Caco-2 (cell line): ENCODE results near the gene FAT1. TPM values are rescaled to one million over a fixed set of nuclear protein-coding genes. Genes with fewer than 3 reads are reported as not detected.

Source experiments
- BruUV-seq: library from RNA; stranded (reverse); fragments of 400-500 nt; replicated peaks from 2 replicates; lab custom pipeline; 2021; lab: Mats Ljungman, UMichigan
- CTCF ChIA-PET: fragments of 300-600 bp; sonication (Branson Sonifier 250); formaldehyde crosslinking; loops from one replicate; lab custom pipeline; 2022; ENCODE audit warnings: antibody characterized with exemption; lab: Charles Lee
- POLR2A ChIA-PET: fragments of 300-600 bp; sonication (Branson Sonifier 250); formaldehyde crosslinking; loops from one replicate; lab custom pipeline; 2022; ENCODE audit warnings: antibody characterized with exemption; lab: Charles Lee
- DNase-seq, 2 experiments: peaks; one replicate each; pipeline versions ENCODE4 v3.0.0 to v3.0.0-alpha.2; 2020 to 2022
- H3K27me3 ChIP-seq: replicated peaks from 2 replicates; pipeline ENCODE4 v1.6.0; 2011; ENCODE audit warnings: low read length; ENCODE audit not compliant: control insufficient read depth, insufficient read depth
- H3K36me3 ChIP-seq: 2 replicates; pipeline ENCODE4 v1.5.1; 2011; ENCODE audit warnings: low read length; ENCODE audit not compliant: control insufficient read depth, insufficient read depth
- H3K4me1 ChIP-seq: fragments of 250-450 bp; sonication (Bioruptor Pico); 2 replicates; pipeline ENCODE4 v1.5.1; 2020; ENCODE audit warnings: mild to moderate bottlenecking
- H3K4me3 ChIP-seq: 2 replicates; pipeline ENCODE4 v1.5.1; 2011; ENCODE audit warnings: low read depth, mild to moderate bottlenecking, control low read depth, low read length
- H3K9me3 ChIP-seq: fragments of 250-450 bp; sonication (Bioruptor Pico); 2 replicates; pipeline ENCODE4 v1.5.1; 2020; ENCODE audit warnings: mild to moderate bottlenecking, moderate library complexity
- H3K27ac Mint-ChIP-seq: one replicate; pipeline ENCODE4 v1.8.0; 2022; ENCODE audit warnings: mixed read lengths; ENCODE audit not compliant: unreplicated experiment
- H3K27me3 Mint-ChIP-seq: one replicate; pipeline ENCODE4 v1.8.0; 2022; ENCODE audit warnings: mixed read lengths; ENCODE audit not compliant: insufficient read depth, unreplicated experiment
- H3K36me3 Mint-ChIP-seq: one replicate; pipeline ENCODE4 v1.8.0; 2022; ENCODE audit warnings: mild to moderate bottlenecking, mixed read lengths; ENCODE audit not compliant: insufficient read depth, unreplicated experiment
- H3K4me1 Mint-ChIP-seq: one replicate; pipeline ENCODE4 v1.8.0; 2022; ENCODE audit warnings: low read depth, mixed read lengths; ENCODE audit not compliant: unreplicated experiment
- H3K4me3 Mint-ChIP-seq: one replicate; pipeline ENCODE4 v1.8.0; 2022; ENCODE audit warnings: mild to moderate bottlenecking, moderate library complexity, mixed read lengths; ENCODE audit not compliant: unreplicated experiment
- H3K9me3 Mint-ChIP-seq: one replicate; pipeline ENCODE4 v1.8.0; 2022; ENCODE audit warnings: mixed read lengths; ENCODE audit not compliant: unreplicated experiment
- CTCF ChIP-seq, 2 experiments: fragments of 200-600 bp in 1 of 2; IDR thresholded peaks; 1 replicate in 1 of 2; 2 replicates in 1 of 2; pipeline versions ENCODE4 v1.5.1 to v1.8.0; 2011 to 2022; ENCODE audit warnings: antibody characterized with exemption in 1 of 2, control low read depth in 1 of 2, inconsistent platforms in 1 of 2, low read depth in 1 of 2, low read length in 1 of 2, mild to moderate bottlenecking in 1 of 2, moderate library complexity in 1 of 2; ENCODE audit not compliant: insufficient read depth in 1 of 2, severe bottlenecking in 1 of 2, unreplicated experiment in 1 of 2
- intact Hi-C: fragments of 100-400 bp; cut with micrococcal nuclease; formaldehyde crosslinking; loops from one replicate; pipeline ENCODE4 v1.10.0; 2022; ENCODE audit not compliant: unreplicated experiment
- total RNA-seq: library from RNA; stranded (reverse); gene quantifications from 2 replicates; pipeline ENCODE4 v1.2.3, GENCODE V29; 2022

Gene FAT1
- total RNA-seq, 1 experiment from 2014 or later = 135 TPM

GRCh38 chr4:186734251-186734650, 10.6 kb upstream of the FAT1 start:
- H3K27ac Mint-ChIP-seq = no peak overlapping the region

GRCh38 chr4:186733778-186734177, 10.1 kb upstream of the FAT1 start:
- Histone ChIP-seq H3K4me1 (peaks cover 5% of the 10 kb centered on the region), H3K9me3 (no peaks in the 10 kb centered on the region), H3K36me3 (no peaks in the 10 kb centered on the region), H3K4me3 (no peak overlapping the region), H3K27me3 (no peaks in the 10 kb centered on the region)
- ChIA-PET POLR2A (no interaction called here), CTCF (interaction anchor here (0.6 kb wide), 1 partner anchor 32 kb away, joined by 3 read pairs; no protein-coding TSS in a partner anchor)
- Mint-ChIP-seq H3K36me3 (no peaks in the 10 kb centered on the region), H3K27me3 (no peaks in the 10 kb centered on the region), H3K9me3 (no peaks in the 10 kb centered on the region), H3K27ac (no peak overlapping the region), H3K4me3 (no peak overlapping the region), H3K4me1 (peaks cover 6% of the 10 kb centered on the region)
- no TSS peak for BruUV-seq
- no peak for DNase-seq
- intact Hi-C loops = no loop called here
- no peak for TF ChIP-seq CTCF (IDR thresholded peaks at IDR 0.05; ENCODE audit: insufficient read depth in 1 of 2, low read depth in 1 of 2, low read length in 1 of 2, severe bottlenecking in 1 of 2, unreplicated experiment in 1 of 2)

More at GRCh38 chr4:186734251-186734650, 10.6 kb upstream of the FAT1 start:
- Mint-ChIP-seq H3K9me3 (no peaks in the 10 kb centered on the region), H3K4me1 (peaks cover 6% of the 10 kb centered on the region), H3K27me3 (no peaks in the 10 kb centered on the region), H3K4me3 (no peak overlapping the region), H3K36me3 (no peaks in the 10 kb centered on the region)
- intact Hi-C loops = no loop called here
- H3K4me1 ChIP-seq = peaks cover 5% of the 10 kb centered on the region
- ChIA-PET CTCF (no interaction called here), POLR2A (no interaction called here)
- no peak for TF ChIP-seq CTCF (IDR thresholded peaks at IDR 0.05; ENCODE audit: insufficient read depth in 1 of 2, low read depth in 1 of 2, low read length in 1 of 2, severe bottlenecking in 1 of 2, unreplicated experiment in 1 of 2)
- DNase-seq = no peak
- H3K9me3 ChIP-seq = no peaks in the 10 kb centered on the region
- no peaks in the 10 kb centered on the region for H3K36me3 ChIP-seq
- BruUV-seq = no TSS peak
- no peaks in the 10 kb centered on the region for H3K27me3 ChIP-seq
- no peak overlapping the region for H3K4me3 ChIP-seq

- intact Hi-C loops = no loop called here
Observed at GRCh38 chr4:186730621-186731020, 7.0 kb upstream of the FAT1 start.

More at GRCh38 chr4:186730621-186731020, 7.0 kb upstream of the FAT1 start:
- DNase-seq = no peak
- TF ChIP-seq CTCF (IDR thresholded peaks at IDR 0.05; ENCODE audit: insufficient read depth in 1 of 2, low read depth in 1 of 2, low read length in 1 of 2, severe bottlenecking in 1 of 2, unreplicated experiment in 1 of 2) = no peak
- Mint-ChIP-seq H3K4me3 (no peak overlapping the region), H3K4me1 (peaks cover 9% of the 10 kb centered on the region), H3K9me3 (no peaks in the 10 kb centered on the region), H3K27ac (no peak overlapping the region), H3K36me3 (peaks cover 12% of the 10 kb centered on the region), H3K27me3 (no peaks in the 10 kb centered on the region)
- Histone ChIP-seq H3K9me3 (no peaks in the 10 kb centered on the region), H3K27me3 (no peaks in the 10 kb centered on the region), H3K4me3 (no peak overlapping the region), H3K4me1 (peaks cover 7% of the 10 kb centered on the region; the same call in 1 of the 2 replicates), H3K36me3 (no peaks in the 10 kb centered on the region)
- CTCF ChIA-PET = no interaction called here
- POLR2A ChIA-PET = no interaction called here
- no TSS peak for BruUV-seq
